GM19372 (cell line): ENCODE measurements around the gene HOXC11.

Experiments
- ATAC-seq: cut with Tn5 transposase; IDR thresholded peaks from one replicate; pipeline ENCODE4 v1.9.1; 2021; ENCODE audit warnings: mild to moderate bottlenecking, low read depth, moderate library complexity; ENCODE audit not compliant: unreplicated experiment

The HOXC11 gene

DNA sequence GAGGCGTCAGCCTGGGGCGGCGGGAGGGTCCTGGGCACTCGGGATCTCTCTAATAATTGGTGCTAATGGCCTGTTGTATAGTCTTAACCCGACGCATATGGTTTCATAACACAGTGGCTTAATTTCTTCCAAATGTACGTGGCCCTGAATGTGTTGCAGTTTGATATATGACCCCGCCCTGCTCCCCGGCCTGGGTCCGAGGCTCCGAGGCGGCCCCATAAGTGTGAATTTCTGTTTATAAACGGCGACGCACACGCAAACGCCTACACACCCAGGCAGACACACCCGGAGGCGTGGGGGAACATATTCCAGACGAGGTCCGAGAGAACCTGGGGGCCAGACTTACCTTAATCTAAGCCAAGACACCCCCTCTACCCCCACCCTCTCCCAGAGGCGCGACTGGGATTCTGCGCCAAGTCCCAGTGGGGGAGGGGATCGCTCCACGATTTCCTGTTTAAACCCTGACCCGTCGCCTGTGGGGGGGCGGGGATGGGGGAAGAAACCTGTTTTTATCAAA, 45.6 kb downstream of the HOXC11 start:
- no peak for ATAC-seq

DNA sequence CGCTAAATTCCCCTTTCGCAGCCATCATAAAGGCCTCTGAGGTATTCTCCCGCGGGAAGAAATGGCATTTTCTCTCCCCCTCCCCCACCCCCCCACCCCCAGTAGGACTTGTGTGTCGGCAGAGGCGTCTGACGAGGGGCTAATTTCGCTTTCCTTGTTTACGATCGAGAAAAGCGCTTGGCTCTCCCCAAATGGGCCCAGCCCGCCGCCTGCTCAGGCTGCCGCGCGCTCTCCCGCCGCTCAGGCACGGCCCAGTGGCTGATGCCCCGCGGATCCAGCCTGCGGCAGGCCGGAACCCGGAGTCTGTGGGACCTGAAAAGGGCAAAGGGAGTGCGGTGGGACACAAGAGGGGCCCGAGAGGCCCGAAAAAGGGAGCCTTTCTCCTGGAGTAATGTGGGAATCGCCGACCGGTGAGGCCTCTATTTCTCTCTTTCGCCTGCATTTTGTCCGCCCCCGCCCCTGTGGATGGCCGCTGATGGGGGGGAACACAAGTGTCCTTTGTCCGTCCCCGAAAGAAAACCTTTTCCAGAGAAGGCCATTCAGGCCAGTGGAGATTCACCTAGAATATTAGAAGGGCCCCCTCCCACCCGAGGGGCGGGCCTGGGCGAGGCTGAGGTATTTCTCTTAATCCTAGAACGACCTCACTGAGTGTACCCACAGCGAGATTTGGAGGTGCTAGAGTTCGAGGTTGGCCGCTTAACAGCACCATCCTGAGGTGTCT, 46.3 kb downstream of the HOXC11 start:
- ATAC-seq: no peak

DNA sequence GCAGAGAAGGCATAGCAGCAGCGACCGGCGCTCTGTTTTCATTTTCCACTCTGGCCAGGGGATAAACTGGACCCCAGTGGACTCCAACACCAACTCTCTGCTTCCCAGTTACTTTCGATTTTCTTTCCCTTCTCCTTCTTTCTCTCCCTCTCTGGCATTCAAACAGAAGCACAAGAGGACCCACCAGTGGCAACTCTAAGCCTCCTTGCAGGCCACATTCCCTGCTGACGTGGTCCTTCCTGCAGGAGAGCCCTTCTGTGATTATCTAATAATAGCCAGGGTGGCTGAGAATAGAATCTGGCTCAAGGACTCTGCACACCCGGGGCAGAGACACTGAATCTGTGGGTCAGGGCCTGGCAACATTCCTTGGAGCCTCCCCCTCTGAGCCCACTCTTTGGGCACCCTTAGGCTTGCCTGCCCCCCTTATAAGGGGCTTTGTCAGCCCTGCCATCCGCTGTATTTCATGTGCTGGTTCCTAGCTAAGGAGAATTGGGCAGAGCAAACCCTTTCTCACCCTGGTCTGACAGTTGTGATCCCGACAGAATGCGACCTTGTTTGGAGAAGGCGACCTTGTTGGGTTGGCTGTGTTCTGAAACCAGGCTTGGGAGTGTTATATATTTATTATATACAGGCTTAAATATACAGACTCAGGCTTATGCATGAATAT, 47.1 kb downstream of the HOXC11 start:
- ATAC-seq: no peak

DNA sequence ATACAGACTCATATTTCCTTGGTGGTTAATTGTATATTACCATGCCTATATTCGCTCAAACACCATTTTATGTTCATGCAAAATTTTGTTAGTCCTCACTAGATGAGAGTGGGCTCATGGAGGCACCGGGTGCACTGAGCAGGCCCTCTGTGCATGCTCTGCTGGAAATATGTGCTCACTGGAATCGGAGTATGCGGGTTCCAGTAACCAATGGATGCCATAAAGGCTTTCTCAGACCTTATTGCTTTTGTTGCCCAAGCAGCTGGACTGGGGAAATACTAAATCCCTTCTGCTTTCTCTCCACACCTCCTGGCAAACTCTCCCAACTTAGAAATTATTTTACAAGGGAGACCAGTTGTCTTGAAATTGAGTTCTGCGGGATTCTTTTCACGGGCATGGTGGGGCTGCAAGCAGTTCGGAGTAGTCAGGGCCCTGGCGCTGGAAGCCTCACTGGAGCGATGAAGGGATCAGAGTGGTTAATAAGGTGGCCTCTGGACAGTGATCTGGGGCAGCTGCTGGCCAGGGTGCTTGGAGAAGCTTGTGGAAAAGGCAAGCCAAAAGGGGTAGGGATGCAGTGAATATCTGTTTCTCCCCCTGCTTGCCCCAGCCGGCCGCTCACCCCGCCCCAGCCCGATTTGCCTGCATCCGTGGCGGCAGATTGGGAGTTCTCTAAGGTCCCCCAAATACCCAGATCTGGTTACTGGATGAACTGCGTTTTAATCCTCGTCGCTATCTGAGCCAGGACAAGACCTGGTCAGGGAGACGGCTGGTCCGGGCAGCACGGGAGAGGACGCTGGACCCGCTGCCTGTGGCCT, 47.9 kb downstream of the HOXC11 start:
- ATAC-seq: no peak

DNA sequence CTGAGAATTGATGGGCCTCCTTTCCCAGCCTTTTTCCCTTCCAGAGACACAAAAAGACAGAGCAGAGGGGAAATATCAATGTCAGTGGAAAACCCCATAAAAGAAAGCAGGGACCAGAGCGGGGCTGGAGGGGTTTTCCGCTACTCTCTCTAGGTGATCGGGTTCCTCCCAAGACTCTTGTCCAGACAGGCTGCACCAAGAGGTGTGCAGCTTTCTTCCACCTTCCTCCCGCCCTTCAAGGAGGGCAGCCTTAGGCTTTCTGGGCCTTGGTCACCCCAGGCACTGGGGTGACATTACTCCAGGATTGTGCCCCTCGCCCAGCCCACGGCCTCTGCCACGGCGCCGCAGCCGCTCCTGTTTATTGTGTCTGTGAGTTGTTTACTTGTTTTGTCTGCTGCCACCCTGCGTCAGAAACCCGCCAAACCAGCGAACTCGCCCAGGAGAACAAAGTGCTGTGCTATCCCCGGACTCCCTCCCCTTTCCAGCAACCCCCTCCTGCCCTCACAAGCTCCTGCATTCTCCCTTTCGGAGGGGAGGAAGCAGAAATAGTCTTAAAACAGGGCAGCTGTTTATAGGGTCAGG, 48.6 kb downstream of the HOXC11 start:
- ATAC-seq: no peak

DNA sequence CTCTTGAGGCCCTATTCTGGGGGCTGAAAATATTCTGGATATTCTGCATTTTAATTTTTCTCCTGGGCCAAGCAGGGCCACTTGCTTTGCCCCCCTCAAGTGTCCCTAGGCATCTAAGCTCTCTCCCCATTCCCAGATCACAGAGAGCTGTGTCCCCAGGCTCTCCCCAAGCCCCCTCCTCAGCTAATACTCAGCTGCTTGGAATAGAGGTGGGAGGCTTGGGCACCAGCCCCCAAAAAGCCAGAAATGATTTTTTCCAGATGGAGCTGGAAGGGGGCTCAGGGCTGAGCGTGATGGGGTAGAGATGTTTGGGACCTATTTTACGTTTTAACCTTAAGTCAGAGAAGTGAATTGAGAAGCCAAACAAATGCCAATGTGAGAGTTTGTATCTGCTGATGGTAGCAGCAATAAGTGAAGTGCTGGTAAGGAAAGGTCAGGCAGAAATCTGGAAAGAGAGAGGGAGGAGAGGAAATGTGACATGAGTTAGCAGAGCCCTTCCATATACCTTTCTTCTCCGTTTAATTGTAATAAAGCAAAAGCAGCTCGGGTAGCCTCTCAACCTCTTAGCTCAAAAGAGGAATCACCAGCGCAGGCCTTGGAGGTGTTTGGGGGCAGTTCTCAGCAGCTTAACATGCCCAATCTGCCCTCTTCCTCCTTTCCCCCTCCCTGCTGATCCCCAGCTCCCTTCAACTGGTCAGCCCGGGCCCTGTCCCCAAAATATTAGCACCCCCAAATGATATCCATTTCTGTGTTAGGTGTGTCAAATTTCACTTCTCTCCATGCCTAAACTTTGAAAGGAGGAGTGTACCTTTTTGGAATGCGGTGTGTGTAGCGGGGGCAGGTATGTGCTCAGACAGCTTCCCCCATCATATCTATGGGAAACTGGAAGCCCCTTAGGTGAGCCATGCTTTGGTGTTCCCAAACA, 50.3 kb downstream of the HOXC11 start:
- no peak for ATAC-seq

DNA sequence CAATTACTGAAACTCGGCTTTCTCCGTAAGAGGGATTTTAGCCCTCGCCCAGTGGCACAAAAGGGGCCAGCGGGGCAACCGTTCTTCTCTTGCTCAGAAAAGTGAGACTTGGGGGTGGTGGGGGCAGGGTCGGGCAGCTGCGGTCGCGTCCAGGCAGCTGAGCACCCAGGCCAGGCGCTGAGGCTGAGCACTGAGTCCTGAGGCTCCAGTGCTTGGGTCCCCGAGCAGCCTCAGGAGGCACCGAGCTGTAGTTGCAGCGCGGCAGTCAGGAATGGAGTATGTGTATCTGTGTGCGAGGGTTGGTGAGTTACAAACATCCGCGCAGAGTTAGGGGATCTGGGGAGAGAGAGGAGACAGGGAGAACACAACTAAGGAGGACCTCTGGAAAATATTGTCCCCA, 51.2 kb downstream of the HOXC11 start:
- no peak for ATAC-seq

DNA sequence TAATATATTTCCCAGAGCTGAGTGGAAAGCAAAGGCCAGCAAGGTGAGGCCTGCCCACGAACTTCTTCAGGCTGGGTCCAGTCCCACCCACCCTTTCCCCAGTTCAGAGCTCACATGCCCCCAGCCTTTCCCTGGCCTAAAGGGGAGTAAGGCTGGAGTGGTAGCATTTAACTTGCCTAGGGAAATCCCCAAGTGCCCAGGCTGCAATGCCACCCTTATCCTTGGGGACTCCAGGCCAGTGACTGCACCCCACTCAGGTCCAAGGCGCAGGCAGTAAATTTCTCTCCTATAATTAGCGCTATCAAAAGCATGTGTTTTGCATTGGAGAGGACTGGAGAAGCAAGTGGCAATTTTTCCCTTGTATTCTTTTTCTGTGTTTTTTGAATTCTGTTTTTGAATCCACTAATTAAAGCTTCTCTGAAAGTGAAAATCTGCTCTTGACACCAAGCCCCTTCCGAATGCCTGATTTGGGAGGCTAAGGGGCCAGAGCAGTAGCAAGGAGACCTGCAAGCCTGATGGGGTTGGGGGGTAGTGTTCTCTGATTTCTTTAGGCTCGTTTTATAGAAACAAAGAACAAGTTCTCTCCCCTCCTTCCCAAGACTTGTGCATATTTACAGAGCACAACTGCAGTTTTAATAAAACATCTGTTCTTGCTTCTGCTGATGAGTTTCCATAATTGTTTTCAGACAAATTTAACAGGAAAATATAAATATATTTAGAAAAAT, 51.8 kb downstream of the HOXC11 start:
- no peak for ATAC-seq

DNA sequence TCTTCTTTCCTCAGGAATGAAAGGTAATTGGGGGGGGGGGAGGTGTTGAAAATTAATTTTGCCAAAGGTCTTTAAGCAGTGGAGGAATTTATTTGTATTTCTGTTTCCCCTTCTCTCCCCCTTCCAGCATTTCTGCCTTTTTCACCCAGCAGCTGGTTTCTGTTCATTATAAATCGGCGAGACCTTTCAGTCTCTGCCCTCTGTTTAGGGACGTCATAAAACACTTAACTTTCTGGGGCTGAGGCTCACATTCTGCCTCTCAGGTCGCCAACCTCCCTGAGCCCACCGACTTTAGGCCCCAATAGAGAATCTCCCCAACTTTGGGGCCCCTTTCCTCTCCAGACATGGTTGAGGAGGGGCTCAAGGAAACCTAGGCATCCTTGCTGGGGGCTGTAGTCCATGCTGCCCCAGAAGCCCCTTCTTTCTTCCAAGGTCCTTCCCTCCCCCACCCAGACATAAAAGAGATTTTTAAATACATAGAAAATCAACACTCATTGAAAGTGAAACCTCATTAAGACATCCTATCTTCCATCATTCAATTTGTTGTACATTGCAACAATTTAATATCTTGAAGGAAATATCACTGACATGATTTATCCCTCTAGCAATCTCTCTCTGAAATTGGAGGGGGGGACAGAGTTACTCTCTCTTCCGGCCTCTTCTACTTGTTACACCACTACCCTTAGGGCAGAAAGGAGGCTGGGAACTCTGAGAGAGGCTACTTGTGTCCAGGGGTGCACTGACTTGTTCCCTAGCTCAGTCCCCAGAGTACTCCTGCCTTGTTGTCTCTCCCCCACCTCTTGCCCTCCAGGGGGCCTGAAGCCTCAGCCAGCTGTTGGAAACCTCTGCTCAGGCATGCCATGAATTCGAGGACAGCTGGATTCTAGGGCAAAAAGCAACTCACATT, 52.8 kb downstream of the HOXC11 start:
- ATAC-seq: no peak

DNA sequence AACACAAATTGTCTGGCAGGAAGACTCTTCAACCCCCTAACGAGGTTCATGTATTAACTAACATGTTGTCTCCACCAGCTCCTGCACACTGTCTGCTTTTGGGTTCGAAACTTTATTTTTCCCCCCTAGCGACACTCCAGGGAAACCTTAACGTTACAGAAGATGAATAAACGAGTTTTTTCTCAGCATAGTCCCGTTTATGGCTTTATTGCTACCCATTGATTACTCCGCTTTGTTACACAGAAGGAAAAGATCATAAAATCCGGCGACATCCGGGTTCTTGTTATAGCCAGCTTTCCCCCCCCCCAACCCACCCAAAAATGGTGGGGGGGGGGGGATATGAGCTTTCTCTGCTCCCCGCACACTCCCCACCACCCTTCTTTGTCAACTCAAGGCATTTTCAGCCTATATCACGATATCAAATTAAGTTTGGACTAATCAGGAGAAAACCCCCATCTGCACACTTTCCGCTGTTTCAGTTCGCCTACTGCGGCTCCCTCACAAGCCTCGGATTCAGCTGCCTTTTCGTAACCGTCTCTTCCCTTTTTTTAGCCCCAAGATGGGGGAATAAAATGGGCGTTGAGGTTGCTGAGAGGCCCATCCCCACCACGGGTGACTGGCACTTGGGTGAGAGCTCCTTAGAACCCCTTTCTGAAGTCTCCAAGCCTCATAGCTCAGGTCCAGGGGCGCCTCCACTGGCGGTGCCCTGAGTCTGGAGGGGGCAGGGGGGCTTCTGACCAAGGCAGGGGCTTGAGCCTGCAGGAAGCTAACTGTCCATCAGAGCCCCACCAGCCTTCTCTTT, 53.9 kb downstream of the HOXC11 start:
- no peak for ATAC-seq
